Eye (tissue), 1 donor: ENCODE measurements around the gene PRAMEF1.
A peak's percentile ranks its signal among the peaks of the same experiment; 100 is the strongest.
"Not testable (repeated sequence)": the region's sequence is repeated elsewhere in the genome, so short reads cannot be mapped to it uniquely, and the experiment has no call there.

ENCODE experiments used
- DNase-seq: peaks from one replicate; pipeline ENCODE4 v3.0.0-alpha.2; 2015

The PRAMEF1 gene

GRCh38 chr1:12791097-12791496 lies at the start of gene PRAMEF1:
TSS of gene PRAMEF1 (plus strand) at chr1:12791397. CDS start at chr1:12793228, 1,831 bp downstream.
- DNase-seq, result not testable (repeated sequence)

- DNase-seq, result no peak
Observed at GRCh38 chr1:12741946-12742345, 49.3 kb upstream of the PRAMEF1 start.

GRCh38 chr1:12745126-12745991 lies 45.8 kb upstream of the PRAMEF1 start:
- DNase-seq, result no peak

- DNase-seq, result peak; percentile 4
Observed at GRCh38 chr1:12745992-12746323, 45.2 kb upstream of the PRAMEF1 start, which contains the start of gene CFAP107. TSS of gene CFAP107 (plus strand) at chr1:12746200. CDS start at chr1:12746431, 231 bp downstream.

- DNase-seq, result no peak
Observed at GRCh38 chr1:12748778-12749355, 42.3 kb upstream of the PRAMEF1 start.

- DNase-seq, result no peak
Observed at GRCh38 chr1:12754738-12755137, 36.5 kb upstream of the PRAMEF1 start.

GRCh38 chr1:12756273-12756672 lies 34.9 kb upstream of the PRAMEF1 start:
- no peak for DNase-seq

GRCh38 chr1:12756768-12757413 lies 34.3 kb upstream of the PRAMEF1 start:
- DNase-seq, result no peak

GRCh38 chr1:12757836-12758235 lies 33.4 kb upstream of the PRAMEF1 start:
- DNase-seq, result no peak

- DNase-seq, result no peak
Observed at GRCh38 chr1:12760256-12760795, 30.9 kb upstream of the PRAMEF1 start.

GRCh38 chr1:12761781-12762180 lies 29.4 kb upstream of the PRAMEF1 start:
- no peak for DNase-seq

GRCh38 chr1:12762766-12763165 lies 28.4 kb upstream of the PRAMEF1 start:
- no peak for DNase-seq

GRCh38 chr1:12763479-12763878 lies 27.7 kb upstream of the PRAMEF1 start:
- DNase-seq, result no peak

- DNase-seq, result no peak
Observed at GRCh38 chr1:12764016-12764415, 27.2 kb upstream of the PRAMEF1 start.

GRCh38 chr1:12769031-12769430 lies 22.2 kb upstream of the PRAMEF1 start:
- no peak for DNase-seq

GRCh38 chr1:12769976-12770505 lies 21.2 kb upstream of the PRAMEF1 start:
- DNase-seq, result no peak

- DNase-seq, result no peak
Observed at GRCh38 chr1:12770620-12771019, 20.6 kb upstream of the PRAMEF1 start.

- no peak for DNase-seq
Observed at GRCh38 chr1:12771186-12771585, 20.0 kb upstream of the PRAMEF1 start.

- DNase-seq, result no peak
Observed at GRCh38 chr1:12772520-12772919, 18.7 kb upstream of the PRAMEF1 start.

- DNase-seq, result no peak
Observed at GRCh38 chr1:12773438-12773837, 17.8 kb upstream of the PRAMEF1 start, which contains the start of gene PRAMEF12. TSS of gene PRAMEF12 (plus strand) at chr1:12773738. CDS start at chr1:12774868, 1,130 bp downstream.

GRCh38 chr1:12774801-12775345 lies 16.3 kb upstream of the PRAMEF1 start:
- DNase-seq, result no peak

GRCh38 chr1:12775443-12775842 lies 15.8 kb upstream of the PRAMEF1 start:
- no peak for DNase-seq
